Measurements from ENCODE around the gene NRN1L.

Gene NRN1L

DNA sequence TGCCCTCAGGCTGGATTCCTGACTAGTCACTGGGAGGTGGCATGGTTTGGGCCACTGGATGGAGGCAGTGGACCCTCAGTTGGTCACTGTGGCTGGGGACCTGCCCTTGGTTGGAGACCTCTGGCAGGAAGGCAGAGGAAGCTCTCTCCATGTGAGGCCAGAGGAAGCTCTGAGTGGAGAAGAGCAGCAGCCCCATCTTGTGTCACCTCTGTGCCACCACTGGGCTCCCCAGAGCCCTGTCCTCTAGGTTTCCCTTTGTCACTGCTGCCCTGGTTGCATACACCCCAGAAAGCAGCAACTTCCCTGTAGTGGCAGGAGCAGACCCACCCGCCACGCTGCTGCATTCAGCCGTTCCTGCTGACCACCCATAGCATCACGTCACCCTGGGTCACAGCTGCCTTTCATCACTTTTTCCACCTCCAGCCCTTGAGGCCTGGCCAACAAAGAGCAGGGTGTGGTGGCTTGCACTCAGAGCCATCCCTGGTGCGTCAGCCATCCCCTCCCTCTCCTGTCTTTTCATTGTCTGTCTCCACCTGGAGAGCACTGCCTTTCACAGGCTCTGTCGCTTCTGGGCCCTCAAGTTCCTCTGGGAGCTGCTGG, 35.0 kb downstream of the NRN1L start:
- no peak for DNase-seq

- no peak for DNase-seq
Observed at GRCh38 chr16:67922221-67922620, 37.5 kb downstream of the NRN1L start.

- no peak for DNase-seq
Observed at GRCh38 chr16:67922740-67923139, 38.1 kb downstream of the NRN1L start.

DNA sequence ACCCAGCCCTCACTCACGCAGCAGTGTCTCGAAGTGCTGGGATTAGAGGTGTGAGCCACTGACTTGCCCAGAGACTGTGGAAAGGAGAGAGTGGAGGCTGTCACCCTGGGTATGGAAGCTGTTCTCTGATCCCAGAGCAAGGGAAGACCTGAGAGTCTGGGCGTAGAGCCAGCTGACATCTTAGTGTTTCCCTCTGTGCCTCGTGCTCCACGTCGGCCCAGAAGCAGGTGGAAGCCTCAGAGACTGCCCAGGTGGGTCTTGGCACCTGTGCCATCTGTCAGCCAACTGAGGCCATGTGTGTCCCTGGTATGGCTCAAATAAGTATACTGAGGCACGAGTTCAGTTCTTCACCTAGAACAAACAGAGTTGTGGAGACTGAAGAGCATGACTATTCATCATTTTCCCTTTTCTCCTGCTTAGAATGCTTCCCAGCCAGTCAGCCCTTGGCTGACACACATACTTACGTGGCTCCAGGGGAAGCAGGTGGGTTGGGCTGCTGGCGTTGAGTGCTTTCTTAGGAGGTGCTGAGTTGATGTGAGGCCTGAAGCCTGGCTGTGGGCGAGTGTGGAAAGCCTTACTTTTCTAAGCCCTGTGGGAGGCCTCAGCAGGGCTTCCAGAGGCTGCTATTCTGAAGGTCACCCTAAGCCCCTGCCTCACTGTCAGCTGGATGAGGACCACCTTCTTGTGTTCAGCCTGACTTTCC, 38.9 kb downstream of the NRN1L start:
- DNase-seq, result no peak

- no peak for DNase-seq
Observed at GRCh38 chr16:67924140-67924906, 39.6 kb downstream of the NRN1L start.

DNA sequence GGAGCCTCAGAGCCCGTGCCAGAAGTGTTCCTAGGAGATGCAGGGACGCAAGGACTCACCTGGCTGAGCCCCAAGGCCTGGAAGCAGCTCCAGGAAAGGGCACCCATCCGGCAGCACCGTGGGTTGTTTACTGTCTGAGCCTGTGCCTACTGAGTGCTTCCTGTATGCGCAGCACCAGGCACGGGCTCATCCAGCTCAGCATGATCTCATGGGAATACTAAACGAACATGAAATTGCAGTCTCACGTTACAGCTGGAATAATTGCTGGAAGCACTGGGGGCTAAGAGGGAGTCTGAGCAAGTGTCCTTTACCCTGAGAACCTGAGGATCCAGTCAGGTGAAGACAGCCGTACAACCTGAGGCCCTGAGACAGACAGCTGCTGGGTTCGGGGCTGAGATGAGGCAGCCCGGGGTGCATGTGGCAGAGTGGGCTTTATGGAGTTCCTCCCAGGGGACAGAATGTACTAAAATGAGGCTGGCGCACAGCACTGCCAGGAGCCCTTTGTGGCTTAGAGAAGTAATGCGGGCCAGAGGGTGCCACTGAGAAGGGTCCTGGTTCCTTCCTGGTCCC, 41.6 kb downstream of the NRN1L start:
- no peak for DNase-seq

GRCh38 chr16:67927131-67927941, 42.7 kb downstream of the NRN1L start:
- peak in 1 of 2 experiments; percentile 45 for DNase-seq

DNA sequence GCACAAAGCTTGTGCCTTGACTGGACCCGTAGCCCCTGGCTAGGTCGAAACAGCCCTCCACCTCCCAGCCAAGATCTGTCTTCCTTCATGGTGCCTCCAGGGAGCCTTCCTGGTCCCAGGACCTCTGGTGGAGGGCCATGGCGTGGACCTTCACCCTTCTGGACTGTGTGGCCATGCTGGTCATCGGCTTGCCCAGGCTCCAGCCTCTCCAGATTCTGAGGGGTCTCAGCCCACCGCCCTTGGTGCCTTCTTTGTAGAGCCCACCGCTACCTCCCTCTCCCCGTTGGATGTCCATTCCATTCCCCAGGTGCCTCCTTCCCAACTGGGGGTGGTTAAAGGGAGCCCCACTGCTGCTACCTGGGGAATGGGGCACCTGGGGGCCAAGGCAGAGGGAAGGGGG, 43.5 kb downstream of the NRN1L start:
- no peak for DNase-seq

- DNase-seq, result peak in 1 of 2 experiments; percentile 63
Observed at GRCh38 chr16:67928561-67929364, 44.1 kb downstream of the NRN1L start.

GRCh38 chr16:67930191-67930590, 45.5 kb downstream of the NRN1L start:
- no peak for DNase-seq

DNA sequence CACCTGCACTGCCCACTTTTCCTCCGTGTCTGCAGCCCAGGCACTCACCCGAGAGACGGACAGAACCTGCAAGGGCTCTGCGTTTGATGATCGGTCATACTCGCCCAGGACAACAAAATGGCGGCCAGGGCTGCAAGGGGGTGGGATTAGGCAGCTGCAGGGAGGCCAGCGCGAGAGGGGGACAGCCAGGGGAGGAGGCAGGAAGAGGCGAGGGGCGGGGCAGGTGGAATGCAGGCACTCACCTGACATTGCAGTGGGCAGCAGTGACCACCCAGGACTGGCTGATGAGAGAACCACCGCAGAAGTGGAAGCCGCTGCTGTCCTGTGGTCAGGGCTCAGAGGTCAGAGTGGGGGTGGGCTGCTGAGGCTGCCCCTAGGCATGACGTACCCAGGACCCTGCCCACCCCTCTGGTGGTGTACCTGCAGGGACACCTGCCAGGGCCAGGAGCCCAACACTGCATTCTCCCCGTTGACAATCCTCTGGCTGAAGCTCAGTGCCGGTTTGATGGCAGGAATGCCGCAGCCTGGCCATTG, 46.1 kb downstream of the NRN1L start:
- no peak for DNase-seq

- no peak for DNase-seq
Observed at GRCh38 chr16:67931712-67932461, 47.2 kb downstream of the NRN1L start, which contains the start of gene CTRL. TSS of gene CTRL (minus strand) at chr16:67931862. CDS start at chr16:67931852, 10 bp downstream.

- DNase-seq, result no peak
Observed at GRCh38 chr16:67932462-67932840, 47.8 kb downstream of the NRN1L start.

DNA sequence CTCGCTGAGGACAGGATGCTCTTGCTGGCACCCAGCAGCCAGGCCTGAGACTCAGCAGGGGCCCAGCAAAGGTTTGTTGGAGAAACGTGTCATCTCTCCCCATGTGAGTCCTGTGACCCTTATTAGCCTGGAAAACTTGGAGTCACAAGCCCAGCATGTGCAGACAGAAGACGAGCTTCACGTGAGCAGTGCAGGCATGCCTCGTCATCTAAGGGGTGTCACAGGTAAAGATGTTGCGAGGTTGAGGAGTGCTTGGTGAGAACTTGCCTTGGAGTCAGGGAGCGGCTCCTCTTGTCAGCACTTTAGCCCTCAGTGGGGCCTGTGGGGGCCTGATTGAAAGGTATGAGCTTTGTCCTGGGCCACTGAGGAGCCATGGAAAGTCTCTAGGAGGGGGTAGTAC, 49.1 kb downstream of the NRN1L start:
- no peak for DNase-seq

DNA sequence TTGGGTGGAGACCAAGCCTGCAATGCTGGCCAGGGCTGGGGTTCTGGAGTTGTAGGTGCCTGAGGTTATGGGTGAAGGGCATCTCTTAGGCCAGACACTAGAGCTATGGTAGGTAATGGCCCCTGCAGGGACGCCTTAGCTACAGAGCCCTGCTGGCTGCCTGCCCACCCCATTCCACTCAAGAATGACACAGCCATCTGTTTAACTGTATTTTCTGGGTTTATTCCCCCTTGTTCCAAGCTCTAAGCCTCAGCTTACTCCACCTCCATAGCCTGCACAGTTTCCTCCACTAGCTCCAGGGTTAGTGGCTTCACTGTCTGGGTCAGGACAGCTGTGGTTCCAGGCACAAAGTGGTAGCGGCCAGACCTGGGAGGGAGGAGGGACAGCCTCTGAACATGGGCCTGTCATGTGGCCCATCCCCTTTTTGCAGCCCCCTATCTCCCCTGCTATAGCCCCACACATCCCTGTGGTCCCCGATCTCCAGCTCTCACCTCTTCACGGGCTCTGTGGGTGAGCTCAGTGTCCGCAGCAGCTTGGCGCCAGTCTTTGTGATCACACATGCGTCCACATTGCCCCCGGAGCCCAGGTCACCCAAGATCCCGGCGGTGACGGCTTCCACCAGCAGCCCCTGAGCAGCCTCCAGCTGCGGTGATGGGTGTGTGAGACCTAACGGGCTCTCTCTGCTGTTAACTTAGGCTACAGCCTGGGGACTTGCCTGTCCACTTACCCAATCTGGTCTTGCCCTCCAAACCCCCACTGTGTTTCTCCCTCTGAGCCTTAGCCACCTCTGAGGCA, 49.8 kb downstream of the NRN1L start:
- no peak for DNase-seq

DNA sequence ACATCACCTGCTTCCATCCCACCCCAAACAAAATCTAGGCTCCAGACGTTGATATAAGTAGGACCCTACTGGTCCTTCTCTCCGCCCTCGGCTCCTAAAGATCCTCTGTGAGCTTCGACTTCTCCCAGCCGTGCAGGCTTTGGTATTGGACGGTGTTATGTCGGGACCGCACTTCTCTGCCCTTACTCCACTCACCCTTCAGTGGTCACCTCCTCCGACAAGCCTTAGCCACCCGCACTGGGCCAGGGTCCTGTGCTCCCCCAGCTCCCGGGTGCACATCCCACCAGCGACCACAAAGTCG, 50.4 kb downstream of the NRN1L start:
- DNase-seq, result no peak

- DNase-seq, result peak; percentile 83 to 95
Observed at GRCh38 chr16:67935402-67936123, 50.9 kb downstream of the NRN1L start.

Measured in cerebellar nuclear complex (tissue), 1 donor.